Osteoblast (primary cell): ENCODE results near the gene RBM4. TPM values are rescaled to one million over a fixed set of nuclear protein-coding genes. Genes with fewer than 3 reads are reported as not detected.
A peak's percentile ranks its signal among the peaks of the same experiment; 100 is the strongest.

Source experiments
- DNase-seq: peaks from one replicate; pipeline ENCODE4 v3.0.0; 2011; ENCODE audit warnings: low spot score, mixed read lengths; ENCODE audit not compliant: insufficient read length; ENCODE audit errors: missing footprints
- H2AFZ ChIP-seq: 2 replicates; pipeline ENCODE4 v1.6.0; 2011; ENCODE audit warnings: mild to moderate bottlenecking, low read length
- H3K27ac ChIP-seq: 2 replicates; pipeline ENCODE4 v1.5.1; 2011; ENCODE audit warnings: mild to moderate bottlenecking, low read depth, low read length, moderate library complexity
- H3K27me3 ChIP-seq: 2 replicates; pipeline ENCODE4 v1.6.0; 2012; ENCODE audit warnings: mild to moderate bottlenecking, control low read depth, inconsistent platforms, low read length, moderate library complexity; ENCODE audit not compliant: insufficient read depth
- H3K36me3 ChIP-seq: 2 replicates; pipeline ENCODE4 v1.5.1; 2011; ENCODE audit warnings: mild to moderate bottlenecking, low read length, control low read depth, moderate library complexity; ENCODE audit not compliant: insufficient read depth
- H3K4me1 ChIP-seq: 2 replicates; pipeline ENCODE4 v1.5.1; 2011; ENCODE audit warnings: mild to moderate bottlenecking, low read length, control low read depth, moderate library complexity; ENCODE audit not compliant: insufficient read depth
- H3K4me2 ChIP-seq: 2 replicates; pipeline ENCODE4 v1.6.0; 2011; ENCODE audit warnings: mild to moderate bottlenecking, low read length; ENCODE audit not compliant: insufficient read depth
- H3K4me3 ChIP-seq: fragments of 200-600 bp; sonication (generic); 3 replicates; pipeline ENCODE4 v1.5.1; 2012; ENCODE audit warnings: mild to moderate bottlenecking, low read length, inconsistent platforms; ENCODE audit not compliant: insufficient read depth
- H3K79me2 ChIP-seq: 2 replicates; pipeline ENCODE4 v1.6.0; 2012; ENCODE audit warnings: mild to moderate bottlenecking, low read length, control low read depth, inconsistent platforms; ENCODE audit not compliant: insufficient read depth
- H3K9me3 ChIP-seq: 2 replicates; pipeline ENCODE4 v1.5.1; 2011; ENCODE audit warnings: low read depth, low read length, control low read depth
- H4K20me1 ChIP-seq: 2 replicates; pipeline ENCODE4 v1.6.0; 2012; ENCODE audit warnings: mild to moderate bottlenecking, low read length, control low read depth; ENCODE audit not compliant: insufficient read depth
- CTCF ChIP-seq: IDR thresholded peaks from 2 replicates; pipeline ENCODE4 v1.5.1; 2011; ENCODE audit warnings: mild to moderate bottlenecking, low read depth, low read length, moderate library complexity; ENCODE audit errors: extremely low read depth
- small RNA-seq: library from RNA; depleted of rRNA; stranded (forward); fragments of <200 nt; gene quantifications from one replicate; pipeline ENCODE3, GENCODE V24; 2012
- total RNA-seq: library from RNA; depleted of rRNA; stranded (reverse); fragments of >200 nt; gene quantifications from 2 replicates; pipeline ENCODE4 v1.2.3, GENCODE V29; 2012

Gene RBM4
- total RNA-seq, 1 donor, result 84.0 TPM

- peak; percentile 66 for DNase-seq
- TF ChIP-seq CTCF, result no peak
- H3K9me3 ChIP-seq, result no peaks in the 10 kb centered on the region
These were observed 55.5 kb downstream of the RBM4 start for GRCh38 chr11:66694056-66694410.

GRCh38 chr11:66694732-66695207, 56.3 kb downstream of the RBM4 start:
- H3K27ac ChIP-seq, result no peak overlapping the region
- peak; percentile 100 for TF ChIP-seq CTCF

More at GRCh38 chr11:66694056-66694410, 55.5 kb downstream of the RBM4 start:
- Histone ChIP-seq H3K4me3 (no peak overlapping the region), H3K27ac (no peak overlapping the region), H3K36me3 (no peaks in the 10 kb centered on the region), H3K27me3 (no peaks in the 10 kb centered on the region), H3K4me1 (no peaks in the 10 kb centered on the region), H4K20me1 (no peaks in the 10 kb centered on the region), H2AFZ (no peak overlapping the region), H3K4me2 (no peak overlapping the region), H3K79me2 (no peaks in the 10 kb centered on the region)

More at GRCh38 chr11:66694732-66695207, 56.3 kb downstream of the RBM4 start:
- Histone ChIP-seq H3K79me2 (no peaks in the 10 kb centered on the region), H3K36me3 (no peaks in the 10 kb centered on the region), H2AFZ (no peak overlapping the region), H4K20me1 (no peaks in the 10 kb centered on the region), H3K4me1 (no peaks in the 10 kb centered on the region), H3K27me3 (no peaks in the 10 kb centered on the region), H3K9me3 (peaks cover 4% of the 10 kb centered on the region), H3K4me2 (no peak overlapping the region), H3K4me3 (no peak overlapping the region)
- peak; percentile 100 for DNase-seq

Small RNA genes lying within 50 kb of the gene (small RNA-seq; reads per million reads assigned to genes)
- gene RNU4-39P, result not detected

Other genes starting within 250 kb of the RBM4 start
- gene NPAS4, start 217.7 kb upstream of the RBM4 start, total RNA-seq, result 0.36 TPM in 1 of 2 replicates, not detected in the other
- gene MRPL11, start 199.9 kb upstream of the RBM4 start, total RNA-seq, result 31.5 and 33.3 TPM in 2 replicates
- gene PELI3, start 171.8 kb upstream of the RBM4 start, total RNA-seq, result 18.9 and 19.2 TPM in 2 replicates
- gene DPP3, start 158.3 kb upstream of the RBM4 start, total RNA-seq, result 35.8 and 36.5 TPM in 2 replicates
- gene BBS1, start 128.1 kb upstream of the RBM4 start, total RNA-seq, result 39.2 and 43.8 TPM in 2 replicates
- gene ZDHHC24, start 92.7 kb upstream of the RBM4 start, total RNA-seq, result 9.4 and 10.5 TPM in 2 replicates
- under 0.01 TPM in 1 of 2 replicates, not detected in the other for gene ACTN3, start 91.8 kb upstream of the RBM4 start, total RNA-seq
- gene CTSF, start 70.1 kb upstream of the RBM4 start, total RNA-seq, result 41.3 and 45.6 TPM in 2 replicates
- gene CCDC87, start 45.6 kb upstream of the RBM4 start, total RNA-seq, result 0.88 and 1.1 TPM in 2 replicates
- 35.8 and 43.3 TPM in 2 replicates for gene CCS, start 45.5 kb upstream of the RBM4 start, total RNA-seq
- gene RBM14, start 22.1 kb upstream of the RBM4 start, total RNA-seq, result 22.4 and 25.3 TPM in 2 replicates
- gene RBM4B, start 39.2 kb downstream of the RBM4 start, total RNA-seq, result 19.2 and 21.8 TPM in 2 replicates
- 0.88 and 2.2 TPM in 2 replicates for gene SPTBN2, start 90.5 kb downstream of the RBM4 start, total RNA-seq
- gene RCE1, start 204.7 kb downstream of the RBM4 start, total RNA-seq, result 11.5 and 18.1 TPM in 2 replicates
- 15.9 and 16.3 TPM in 2 replicates for gene LRFN4, start 218.4 kb downstream of the RBM4 start, total RNA-seq